Endodermal cell (in vitro differentiated cells): ENCODE results near the gene TCEAL4. TPM values are rescaled to one million over a fixed set of nuclear protein-coding genes. Genes with fewer than 3 reads are reported as not detected.

ENCODE experiments used
- DNase-seq: peaks from one replicate; pipeline ENCODE4 v3.0.0-alpha.2; 2017
- H3K27ac ChIP-seq: 2 replicates; pipeline ENCODE4 v1.5.1; 2013; ENCODE audit warnings: mild to moderate bottlenecking, low read depth, low read length, moderate library complexity
- H3K27me3 ChIP-seq: 2 replicates; pipeline ENCODE4 v1.6.1; 2013; ENCODE audit warnings: mild to moderate bottlenecking, low read length, moderate library complexity; ENCODE audit not compliant: insufficient read depth, control insufficient read depth, poor library complexity, severe bottlenecking
- H3K36me3 ChIP-seq: 2 replicates; pipeline ENCODE4 v1.7.0; 2013; ENCODE audit warnings: mild to moderate bottlenecking, low read length, moderate library complexity; ENCODE audit not compliant: control insufficient read depth, insufficient read depth
- H3K4me1 ChIP-seq: one replicate; pipeline ENCODE4 v1.7.0; 2013; ENCODE audit warnings: low read length; ENCODE audit not compliant: control insufficient read depth, insufficient read depth
- H3K4me3 ChIP-seq: 2 replicates; pipeline ENCODE4 v1.5.1; 2013; ENCODE audit warnings: mild to moderate bottlenecking, low read length, moderate library complexity
- H3K9ac ChIP-seq: 2 replicates; pipeline ENCODE4 v1.6.1; 2013; ENCODE audit warnings: mild to moderate bottlenecking, low read length, moderate library complexity; ENCODE audit not compliant: poor library complexity, severe bottlenecking; ENCODE audit errors: extremely low read depth
- H3K9me3 ChIP-seq: 2 replicates; pipeline ENCODE4 v1.6.1; 2013; ENCODE audit warnings: mild to moderate bottlenecking, low read length, moderate library complexity; ENCODE audit not compliant: control insufficient read depth
- H3K27ac Mint-ChIP-seq: 2 replicates; pipeline ENCODE4 v1.8.0; 2020; ENCODE audit warnings: mixed read lengths
- H3K27me3 Mint-ChIP-seq: 2 replicates; pipeline ENCODE4 v1.8.0; 2021; ENCODE audit warnings: mild to moderate bottlenecking, mixed read lengths; ENCODE audit not compliant: insufficient read depth
- H3K36me3 Mint-ChIP-seq: 2 replicates; pipeline ENCODE4 v1.8.0; 2020; ENCODE audit warnings: low read depth, mixed read lengths
- H3K4me1 Mint-ChIP-seq: 2 replicates; pipeline ENCODE4 v1.8.0; 2020; ENCODE audit warnings: mixed read lengths
- H3K4me3 Mint-ChIP-seq: 2 replicates; pipeline ENCODE4 v1.8.0; 2020; ENCODE audit warnings: mild to moderate bottlenecking, moderate library complexity, mixed read lengths
- H3K9me3 Mint-ChIP-seq: 2 replicates; pipeline ENCODE4 v1.8.0; 2020; ENCODE audit warnings: mild to moderate bottlenecking, mixed read lengths
- CTCF ChIP-seq: fragments of 200-600 bp; sonication (generic); conservative IDR thresholded peaks from 2 replicates; pipeline ENCODE4 v1.5.0; 2021; ENCODE audit warnings: antibody characterized with exemption, mild to moderate bottlenecking
- WGBS, 2 experiments: methylation state at CpG; one replicate each; pipeline versions ENCODE4 v1.1.5 to v1.1.7; 2013; ENCODE audit warnings: missing lambda C conversion rate in 2 of 2, mixed read lengths in 1 of 2; ENCODE audit not compliant: insufficient coverage in 1 of 2, insufficient read length in 1 of 2; 5-methylcytosine and 5-hydroxymethylcytosine counted together
- total RNA-seq, 2 donors: library from RNA; stranded (reverse); fragmentation: NEBNext Ultra II Directional in 1 of 2; extraction: Animal tissue kit (Norgen Biotek cat#: 25700) in 1 of 2; gene quantifications; 2 replicates in 1 of 2; 3 replicates in 1 of 2; pipeline ENCODE4 v1.2.1, GENCODE V29; 2021

Gene TCEAL4
- total RNA-seq, 2 donors from 2014 or later: 72.7 to 88.8 TPM

GRCh38 chrX:103540145-103540544, 45.2 kb upstream of the TCEAL4 start:
- H3K27me3 Mint-ChIP-seq: peaks cover 3% of the 10 kb centered on the region
- no peaks in the 10 kb centered on the region for H3K9me3 ChIP-seq
- no peak overlapping the region for H3K27ac Mint-ChIP-seq
- H3K36me3 Mint-ChIP-seq: no peaks in the 10 kb centered on the region
- H3K27me3 ChIP-seq: no peaks in the 10 kb centered on the region
- H3K27ac ChIP-seq: no peak overlapping the region
- no peak overlapping the region for H3K9ac ChIP-seq
- no peak for DNase-seq
- H3K4me3 ChIP-seq: no peak overlapping the region
- TF ChIP-seq CTCF: no peak
- H3K36me3 ChIP-seq: no peaks in the 10 kb centered on the region
- H3K4me3 Mint-ChIP-seq: no peak overlapping the region
- peaks cover 2% of the 10 kb centered on the region for H3K4me1 Mint-ChIP-seq
- H3K9me3 Mint-ChIP-seq: no peaks in the 10 kb centered on the region
- no peaks in the 10 kb centered on the region for H3K4me1 ChIP-seq

DNA sequence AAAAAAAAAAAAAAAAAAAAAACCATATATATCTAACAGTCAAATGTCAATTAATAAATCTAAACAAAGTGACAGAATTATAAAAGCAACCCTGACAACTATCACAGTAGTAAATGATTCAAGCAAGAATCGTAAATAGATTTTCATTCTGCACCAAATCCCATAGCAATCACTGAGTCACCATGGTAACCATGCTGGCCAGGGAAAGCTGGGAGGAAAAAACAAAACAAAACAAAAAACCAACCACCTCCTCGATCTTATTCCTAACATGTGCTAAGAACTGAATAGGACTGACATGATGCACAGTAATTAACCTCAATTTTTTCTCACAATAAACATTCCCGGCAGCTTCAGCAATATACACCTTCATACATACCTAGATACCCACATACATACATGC, 35.4 kb upstream of the TCEAL4 start:
- H3K36me3 Mint-ChIP-seq: no peaks in the 10 kb centered on the region
- no peak for DNase-seq
- TF ChIP-seq CTCF: no peak
- peaks cover 16% of the 10 kb centered on the region for H3K4me1 Mint-ChIP-seq
- 83 to 86% methylated on average over 1 to 3 of the region's 3 CpGs for WGBS, 2 experiments
- H3K9me3 ChIP-seq: no peaks in the 10 kb centered on the region
- no peak overlapping the region for H3K27ac Mint-ChIP-seq
- no peaks in the 10 kb centered on the region for H3K36me3 ChIP-seq
- H3K4me1 ChIP-seq: no peaks in the 10 kb centered on the region
- H3K4me3 ChIP-seq: no peak overlapping the region
- H3K9me3 Mint-ChIP-seq: no peaks in the 10 kb centered on the region
- no peak overlapping the region for H3K4me3 Mint-ChIP-seq
- H3K27ac ChIP-seq: no peak overlapping the region
- no peak overlapping the region for H3K9ac ChIP-seq
- no peaks in the 10 kb centered on the region for H3K27me3 ChIP-seq
- H3K27me3 Mint-ChIP-seq: peaks cover 17% of the 10 kb centered on the region

- H3K27ac ChIP-seq: no peak overlapping the region
- Mint-ChIP-seq H3K4me3 (no peak overlapping the region), H3K9me3 (no peaks in the 10 kb centered on the region), H3K4me1 (peaks cover 16% of the 10 kb centered on the region), H3K27me3 (peaks cover 17% of the 10 kb centered on the region), H3K36me3 (no peaks in the 10 kb centered on the region), H3K27ac (no peak overlapping the region)
- no peak for DNase-seq
- H3K36me3 ChIP-seq: no peaks in the 10 kb centered on the region
- no peak overlapping the region for H3K9ac ChIP-seq
- TF ChIP-seq CTCF: no peak
- no peak overlapping the region for H3K4me3 ChIP-seq
- no peaks in the 10 kb centered on the region for H3K9me3 ChIP-seq
- H3K27me3 ChIP-seq: no peaks in the 10 kb centered on the region
- 73% methylated on average over 2 of the region's 3 CpGs; no CpG with 5 or more reads in 1 of the 2 experiments for WGBS, 2 experiments
- no peaks in the 10 kb centered on the region for H3K4me1 ChIP-seq
Measured at GRCh38 chrX:103550415-103551051, 34.8 kb upstream of the TCEAL4 start.
